GM21529 (cell line): ENCODE results near the gene NLGN2.

Experiments used
- ATAC-seq: cut with Tn5 transposase; IDR thresholded peaks from one replicate; pipeline ENCODE4 v1.9.1; 2021; ENCODE audit not compliant: unreplicated experiment

Gene NLGN2

GRCh38 chr17:7391307-7391706 is 16.3 kb upstream of the NLGN2 start:
- no peak for ATAC-seq

DNA sequence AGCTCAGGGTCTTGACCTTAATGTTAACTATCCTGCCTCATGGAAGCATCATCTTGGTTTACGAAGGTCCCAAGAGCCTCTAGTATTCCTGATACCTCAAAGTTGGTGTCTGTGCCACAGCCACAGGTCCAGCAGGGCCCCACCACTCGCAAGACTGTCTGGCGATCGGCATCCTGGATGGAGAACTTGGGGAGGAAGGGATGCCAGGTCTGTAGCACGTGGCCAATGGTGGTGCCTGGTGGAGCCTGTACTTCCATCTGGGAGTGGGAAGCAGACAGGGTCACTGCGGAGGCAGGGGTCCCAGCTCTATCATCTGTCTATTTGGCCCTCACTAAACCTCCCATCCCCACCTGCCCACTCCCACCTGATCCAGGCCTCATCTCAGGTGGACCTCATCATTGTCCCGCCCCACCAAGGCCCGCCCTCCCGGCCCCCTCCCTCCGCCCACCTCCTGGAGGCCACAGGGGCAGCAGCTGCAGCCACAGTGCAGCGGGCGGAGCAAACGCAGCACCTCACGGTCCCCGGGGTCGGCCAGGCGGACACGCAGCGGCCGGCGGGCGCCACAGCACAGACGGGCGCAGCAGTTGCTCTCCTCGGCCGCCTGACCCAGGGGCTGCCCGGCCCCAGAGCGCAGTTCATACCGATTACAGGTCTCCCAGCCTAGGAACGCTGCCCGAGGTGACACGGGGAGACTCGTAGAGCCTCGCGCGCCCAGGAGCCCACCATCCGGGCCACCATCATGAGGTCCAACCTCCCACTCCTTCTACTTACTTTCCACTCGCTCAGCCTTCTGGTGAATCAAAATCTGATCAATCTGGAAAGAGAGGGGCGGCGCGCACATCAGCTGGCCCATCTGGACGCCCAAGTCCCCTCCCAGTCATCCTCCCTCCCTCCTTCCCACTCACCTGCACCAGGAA is 14.7 kb upstream of the NLGN2 start:
- ATAC-seq: no peak

DNA sequence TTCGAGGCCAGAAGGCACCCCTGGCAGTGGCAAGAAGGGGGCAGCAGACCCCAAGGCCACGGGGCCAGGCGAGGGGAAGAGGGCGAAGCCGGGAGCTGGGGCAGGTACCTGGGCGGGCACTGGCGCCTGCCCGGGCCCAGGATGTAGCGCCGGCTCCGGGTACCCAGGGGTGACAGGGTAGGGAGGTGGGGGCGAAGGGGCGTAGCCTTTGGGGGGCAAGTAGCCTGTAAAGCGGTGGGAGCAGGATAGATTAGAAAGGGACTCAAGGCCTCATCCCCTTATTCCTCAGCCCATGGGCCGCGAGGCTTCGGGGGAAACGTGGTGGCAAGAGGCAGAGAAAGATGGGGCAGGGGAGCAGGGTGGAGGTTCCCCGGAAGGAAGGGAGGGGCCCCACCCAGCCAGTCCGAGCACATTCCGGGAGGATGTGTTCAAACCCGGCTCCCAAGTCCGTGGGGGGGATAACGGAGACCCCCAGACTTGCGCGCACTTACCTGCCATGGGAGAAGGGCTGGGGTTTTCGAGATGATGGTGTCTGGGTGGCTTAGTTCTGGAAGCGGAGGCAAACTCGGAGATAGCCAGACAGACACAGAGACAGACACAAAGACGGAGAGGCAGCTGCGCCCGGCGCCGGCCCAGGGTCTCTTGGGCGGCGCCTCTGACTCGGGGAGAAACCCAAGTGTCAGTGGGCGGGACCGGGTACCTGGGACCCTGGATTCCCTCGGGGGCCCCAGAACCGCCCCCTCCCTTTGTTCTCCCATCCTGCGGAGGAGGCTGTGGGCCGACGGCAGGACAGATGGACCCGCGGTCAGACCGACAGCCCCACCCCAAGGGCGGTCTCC is 13.8 kb upstream of the NLGN2 start:
- ATAC-seq: peak; percentile 35

- ATAC-seq: peak; percentile 80
These were observed 13.0 kb upstream of the NLGN2 start, which contains the start of gene PLSCR3 for GRCh38 chr17:7394452-7395191. PLSCR3 (minus strand) TSS chr17:7394525; CDS start chr17:7394110, 415 bp downstream.

GRCh38 chr17:7396147-7396546 is 11.5 kb upstream of the NLGN2 start:
- ATAC-seq: no peak

GRCh38 chr17:7398612-7399011 is 9.0 kb upstream of the NLGN2 start:
- no peak for ATAC-seq

DNA sequence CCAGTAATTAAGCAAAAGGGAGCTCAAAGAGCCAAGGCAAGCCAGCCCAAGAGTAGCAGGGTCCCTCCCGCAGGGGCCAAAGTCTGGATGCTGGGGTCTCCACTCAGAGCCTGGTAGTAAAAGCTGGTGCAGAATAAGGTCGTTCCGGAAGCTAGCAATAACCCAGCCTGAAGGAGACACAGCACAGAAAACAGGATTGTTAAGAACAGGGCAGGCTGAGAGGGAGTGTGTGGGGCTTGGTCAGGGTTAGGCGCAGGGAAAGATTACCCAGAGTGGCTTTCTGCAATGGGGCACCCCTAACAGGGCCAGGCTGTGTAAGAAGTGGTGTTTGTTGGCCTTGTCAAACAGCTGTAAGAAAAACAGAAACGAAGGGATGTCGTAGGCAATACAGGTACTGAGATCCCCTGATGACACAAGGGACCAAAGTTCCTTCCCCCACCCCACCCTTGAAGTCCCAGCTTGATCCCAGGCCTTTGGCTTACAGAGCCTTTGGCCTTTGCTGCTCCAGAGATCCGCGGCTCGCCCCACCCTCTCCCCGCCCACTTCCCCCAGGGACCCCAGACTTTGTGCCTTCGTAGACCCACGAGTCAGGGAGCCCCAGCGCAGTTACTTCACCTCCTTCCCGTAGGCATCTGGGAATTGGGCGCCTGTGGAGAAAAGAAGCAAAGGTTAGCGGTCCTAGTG is 4.5 kb upstream of the NLGN2 start:
- ATAC-seq: no peak

DNA sequence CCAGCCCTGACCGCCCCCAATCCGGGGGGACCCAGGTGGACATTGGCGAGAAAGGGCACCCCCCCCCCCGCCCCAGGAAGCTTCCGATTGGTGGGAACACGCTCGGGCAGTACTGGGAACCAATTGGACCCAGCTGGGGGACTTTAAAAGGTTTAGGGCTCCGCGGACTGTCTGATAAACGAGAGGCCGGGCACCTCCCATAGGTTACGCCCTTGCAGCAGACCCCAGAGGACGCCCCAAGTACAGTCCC is 4.0 kb upstream of the NLGN2 start:
- ATAC-seq: peak; percentile 17

- peak; percentile 89 for ATAC-seq
These were observed 3.5 kb upstream of the NLGN2 start, which contains the start of gene TMEM256 for GRCh38 chr17:7403977-7404736. TMEM256 (minus strand) TSS chr17:7404097; CDS start chr17:7404084, 13 bp downstream.

- ATAC-seq: peak; percentile 15
These were observed 2.8 kb upstream of the NLGN2 start for GRCh38 chr17:7404737-7405349.

GRCh38 chr17:7405350-7406234 is 2.1 kb upstream of the NLGN2 start:
- ATAC-seq: no peak

DNA sequence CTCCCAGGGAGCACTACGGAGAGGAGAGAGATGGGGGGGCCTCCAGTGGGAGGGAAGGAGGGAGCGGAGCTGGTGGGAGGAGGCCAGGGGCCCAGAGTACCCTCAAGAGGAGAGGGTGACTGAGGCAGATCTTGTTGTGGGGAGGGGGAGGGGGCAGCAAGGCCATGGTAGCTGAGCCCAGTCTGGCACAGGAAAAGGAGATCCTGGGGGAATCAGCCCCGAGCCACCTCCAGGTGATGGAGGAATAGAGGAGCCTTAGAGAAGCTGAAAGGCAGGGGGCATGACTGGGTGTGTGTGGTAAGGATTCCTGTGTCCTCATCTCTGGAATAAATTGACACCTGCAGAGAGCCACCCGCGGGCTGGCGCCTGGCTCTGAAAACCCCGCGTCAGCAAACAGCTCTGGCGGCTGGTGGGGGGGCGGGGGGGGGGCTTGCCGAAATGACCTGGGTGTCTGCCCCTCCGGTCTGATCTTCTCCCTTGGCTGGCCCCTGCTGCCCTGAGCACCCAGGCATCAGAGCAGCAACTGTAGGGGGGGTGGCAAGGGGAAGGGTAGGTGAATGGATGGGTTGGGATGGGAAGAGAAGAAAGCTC is 1.3 kb upstream of the NLGN2 start:
- no peak for ATAC-seq

GRCh38 chr17:7407082-7407481 is 563 bp upstream of the NLGN2 start:
- ATAC-seq: no peak

DNA sequence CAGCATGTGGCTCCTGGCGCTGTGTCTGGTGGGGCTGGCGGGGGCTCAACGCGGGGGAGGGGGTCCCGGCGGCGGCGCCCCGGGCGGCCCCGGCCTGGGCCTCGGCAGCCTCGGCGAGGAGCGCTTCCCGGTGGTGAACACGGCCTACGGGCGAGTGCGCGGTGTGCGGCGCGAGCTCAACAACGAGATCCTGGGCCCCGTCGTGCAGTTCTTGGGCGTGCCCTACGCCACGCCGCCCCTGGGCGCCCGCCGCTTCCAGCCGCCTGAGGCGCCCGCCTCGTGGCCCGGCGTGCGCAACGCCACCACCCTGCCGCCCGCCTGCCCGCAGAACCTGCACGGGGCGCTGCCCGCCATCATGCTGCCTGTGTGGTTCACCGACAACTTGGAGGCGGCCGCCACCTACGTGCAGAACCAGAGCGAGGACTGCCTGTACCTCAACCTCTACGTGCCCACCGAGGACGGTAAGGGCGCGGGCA is 645 bp downstream of the NLGN2 start:
- no peak for ATAC-seq

GRCh38 chr17:7408863-7409262 is 1.2 kb downstream of the NLGN2 start:
- no peak for ATAC-seq

DNA sequence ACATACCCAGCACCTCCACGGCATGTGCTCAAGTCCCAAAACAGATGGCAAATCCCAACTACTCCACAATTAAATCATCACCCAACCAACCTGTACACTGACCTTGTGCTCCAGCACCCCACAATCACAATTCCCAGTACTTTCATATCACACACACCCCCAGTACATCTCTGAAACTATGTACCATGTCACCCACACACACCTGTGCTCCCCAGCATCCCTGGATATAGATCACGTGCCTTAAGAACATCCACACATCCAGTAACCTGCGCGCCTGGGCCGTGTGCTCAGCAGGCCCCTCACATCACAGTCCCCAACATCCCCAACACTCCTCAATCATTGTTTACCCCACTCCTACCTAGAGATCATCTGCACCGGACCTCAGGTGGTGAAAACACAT is 2.1 kb downstream of the NLGN2 start:
- ATAC-seq: no peak

DNA sequence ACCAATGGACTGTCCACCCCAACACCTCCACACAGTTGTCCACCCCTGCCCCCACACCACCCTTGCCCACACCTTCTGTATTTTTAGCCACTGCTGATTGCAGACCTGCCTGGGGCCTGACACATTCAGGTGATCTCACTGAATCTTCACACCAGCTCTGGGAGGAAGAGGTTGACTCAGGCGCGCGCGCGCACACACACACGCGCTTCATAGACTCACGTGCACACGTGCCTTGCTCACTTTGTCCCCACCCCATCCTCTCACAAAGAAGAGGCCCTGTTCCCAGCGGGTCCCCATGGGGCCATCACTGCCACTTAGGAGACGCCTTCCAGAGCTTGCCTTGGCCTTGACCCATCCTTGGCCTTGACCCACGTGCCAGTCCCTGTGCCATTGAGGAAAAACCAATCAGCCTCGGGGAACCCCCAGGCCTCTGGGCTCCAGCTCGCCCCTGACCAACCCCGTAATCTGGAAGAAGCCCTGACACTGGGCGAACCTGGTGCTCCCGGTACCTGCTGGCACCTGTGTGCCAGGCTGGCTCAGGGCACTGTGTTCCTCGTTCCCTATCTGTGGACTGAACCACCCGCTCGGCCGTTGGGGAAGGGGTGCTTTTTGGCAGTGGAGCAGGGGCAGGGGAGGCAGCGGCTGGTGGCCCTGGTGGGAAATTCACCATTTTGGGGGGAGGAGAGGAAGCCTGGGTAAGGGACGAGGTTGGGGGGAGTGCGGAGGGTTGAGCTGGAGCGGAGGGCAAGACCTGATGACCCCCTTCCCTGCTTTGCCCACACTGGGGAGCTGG is 3.2 kb downstream of the NLGN2 start:
- no peak for ATAC-seq
